Smooth muscle cell (in vitro differentiated cells): ENCODE measurements around the gene ALDOB. TPM values are rescaled to one million over a fixed set of nuclear protein-coding genes. Genes with fewer than 3 reads are reported as not detected.

Experiments
- DNase-seq: peaks from one replicate; lab custom pipeline; 2025; ENCODE audit not compliant: unreplicated experiment; lab: John Stamatoyannopoulos, UW
- H2AFZ ChIP-seq: fragments of 200-600 bp; sonication (generic); 2 replicates; pipeline ENCODE4 v1.6.0; 2016; ENCODE audit warnings: antibody characterized with exemption, low read depth, mild to moderate bottlenecking
- H3F3A ChIP-seq: fragments of 200-600 bp; sonication (generic); 2 replicates; pipeline ENCODE4 v1.6.0; 2017; ENCODE audit warnings: antibody characterized with exemption, low read depth
- H3K27ac ChIP-seq: fragments of 200-600 bp; sonication (generic); 2 replicates; pipeline ENCODE4 v1.5.1; 2016; ENCODE audit warnings: low read depth, mild to moderate bottlenecking
- H3K27me3 ChIP-seq: fragments of 200-600 bp; sonication (generic); 2 replicates; pipeline ENCODE4 v1.6.1; 2016; ENCODE audit warnings: low read depth, mild to moderate bottlenecking
- H3K36me3 ChIP-seq: fragments of 200-600 bp; sonication (generic); 2 replicates; pipeline ENCODE4 v1.5.1; 2016; ENCODE audit warnings: low read depth
- H3K4me1 ChIP-seq: fragments of 200-600 bp; sonication (generic); 2 replicates; pipeline ENCODE4 v1.5.1; 2016; ENCODE audit warnings: low read depth
- H3K4me2 ChIP-seq: fragments of 200-600 bp; sonication (generic); 2 replicates; pipeline ENCODE4 v1.6.0; 2016; ENCODE audit warnings: mild to moderate bottlenecking
- H3K4me3 ChIP-seq: fragments of 200-600 bp; sonication (generic); 2 replicates; pipeline ENCODE4 v1.5.1; 2016; ENCODE audit warnings: mild to moderate bottlenecking
- H3K79me2 ChIP-seq: fragments of 200-600 bp; sonication (generic); 2 replicates; pipeline ENCODE4 v1.6.0; 2016; ENCODE audit warnings: low read depth, mild to moderate bottlenecking
- H3K9ac ChIP-seq: fragments of 200-600 bp; sonication (generic); 2 replicates; pipeline ENCODE4 v1.6.0; 2016; ENCODE audit warnings: low read depth
- H3K9me3 ChIP-seq: fragments of 200-600 bp; sonication (generic); replicated peaks from 2 replicates; pipeline ENCODE4 v1.5.1; 2016; ENCODE audit warnings: low read depth
- H4K20me1 ChIP-seq: fragments of 200-600 bp; sonication (generic); 2 replicates; pipeline ENCODE4 v1.6.0; 2016; ENCODE audit warnings: low read depth
- WGBS: methylation state at CpG from one replicate; pipeline ENCODE4 v1.1.7; 2016; ENCODE audit warnings: low lambda C conversion rate; 5-methylcytosine and 5-hydroxymethylcytosine counted together
- polyA plus RNA-seq: library from polyadenylated mRNA; unstranded; fragments of >200 nt; fragmentation: Nextera tagmentation; extraction: Ambion mirVana; gene quantifications from 2 replicates; pipeline ENCODE4 v1.2.1, GENCODE V29; 2016
- total RNA-seq: library from RNA; depleted of rRNA; stranded (reverse); fragments of >200 nt; gene quantifications from 2 replicates; pipeline ENCODE4 v1.2.3, GENCODE V29; 2014
- TF ChIP-seq, protein P1 (sequence below): fragments of 200-600 bp; sonication (generic); IDR thresholded peaks from 2 replicates; pipeline ENCODE4 v1.5.1; 2017; ENCODE audit warnings: borderline replicate concordance, mild to moderate bottlenecking, antibody characterized with exemption; ENCODE audit not compliant: insufficient read depth, poor library complexity, severe bottlenecking

Gene ALDOB
- total and polyA plus RNA-seq, 2 experiments from 2014 or later, result not detected

DNA sequence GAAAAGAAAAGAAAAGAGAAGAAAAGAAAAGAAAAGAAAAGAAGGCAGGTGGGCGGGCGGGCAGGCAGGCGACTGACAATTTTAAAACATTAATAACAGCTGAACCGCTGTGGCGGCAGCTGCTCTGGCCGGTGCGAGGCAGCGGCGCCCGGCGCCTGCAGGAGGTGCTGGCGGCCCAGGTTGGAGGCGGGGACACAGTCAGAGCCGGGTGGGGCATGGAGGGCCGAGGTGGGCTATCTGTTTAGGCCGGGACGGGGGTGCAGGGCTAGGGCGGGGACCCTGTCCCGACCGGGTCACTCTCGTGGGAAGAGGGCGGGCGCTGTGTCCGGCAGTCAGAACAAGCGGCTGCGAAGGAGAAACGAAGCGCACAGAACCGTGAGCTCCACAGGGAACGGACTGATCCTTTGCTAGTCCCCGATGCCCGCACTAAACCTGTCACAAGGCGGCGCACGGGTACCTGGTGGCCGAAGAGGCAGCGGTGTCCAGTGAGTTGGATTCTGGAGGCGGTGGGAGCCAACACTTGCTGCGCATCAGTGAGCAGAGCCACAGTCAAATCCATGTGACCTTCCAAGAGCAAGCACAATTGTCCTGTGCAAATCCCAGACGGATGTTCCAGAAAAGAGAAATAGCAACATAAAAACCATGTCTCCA is 13.6 kb upstream of the ALDOB start:
- no peaks in the 10 kb centered on the region for H3K27me3 ChIP-seq
- no peaks in the 10 kb centered on the region for H3K4me1 ChIP-seq
- H3K4me2 ChIP-seq, result peak overlapping the region; percentile 91
- no peaks in the 10 kb centered on the region for H3K79me2 ChIP-seq
- DNase-seq, result peak; percentile 24
- no peak overlapping the region for H3K27ac ChIP-seq
- no peaks in the 10 kb centered on the region for H3K9me3 ChIP-seq
- H3K9ac ChIP-seq, result no peak overlapping the region
- no peaks in the 10 kb centered on the region for H4K20me1 ChIP-seq
- no peaks in the 10 kb centered on the region for H3F3A ChIP-seq
- H2AFZ ChIP-seq, result peak overlapping the region; percentile 91
- no peaks in the 10 kb centered on the region for H3K36me3 ChIP-seq
- peak overlapping the region; percentile 78 for H3K4me3 ChIP-seq
- TF ChIP-seq, protein P1, sequence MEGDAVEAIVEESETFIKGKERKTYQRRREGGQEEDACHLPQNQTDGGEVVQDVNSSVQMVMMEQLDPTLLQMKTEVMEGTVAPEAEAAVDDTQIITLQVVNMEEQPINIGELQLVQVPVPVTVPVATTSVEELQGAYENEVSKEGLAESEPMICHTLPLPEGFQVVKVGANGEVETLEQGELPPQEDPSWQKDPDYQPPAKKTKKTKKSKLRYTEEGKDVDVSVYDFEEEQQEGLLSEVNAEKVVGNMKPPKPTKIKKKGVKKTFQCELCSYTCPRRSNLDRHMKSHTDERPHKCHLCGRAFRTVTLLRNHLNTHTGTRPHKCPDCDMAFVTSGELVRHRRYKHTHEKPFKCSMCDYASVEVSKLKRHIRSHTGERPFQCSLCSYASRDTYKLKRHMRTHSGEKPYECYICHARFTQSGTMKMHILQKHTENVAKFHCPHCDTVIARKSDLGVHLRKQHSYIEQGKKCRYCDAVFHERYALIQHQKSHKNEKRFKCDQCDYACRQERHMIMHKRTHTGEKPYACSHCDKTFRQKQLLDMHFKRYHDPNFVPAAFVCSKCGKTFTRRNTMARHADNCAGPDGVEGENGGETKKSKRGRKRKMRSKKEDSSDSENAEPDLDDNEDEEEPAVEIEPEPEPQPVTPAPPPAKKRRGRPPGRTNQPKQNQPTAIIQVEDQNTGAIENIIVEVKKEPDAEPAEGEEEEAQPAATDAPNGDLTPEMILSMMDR, result peak; percentile 61
- 2% methylated on average over 28 of the region's 40 CpGs for WGBS

DNA sequence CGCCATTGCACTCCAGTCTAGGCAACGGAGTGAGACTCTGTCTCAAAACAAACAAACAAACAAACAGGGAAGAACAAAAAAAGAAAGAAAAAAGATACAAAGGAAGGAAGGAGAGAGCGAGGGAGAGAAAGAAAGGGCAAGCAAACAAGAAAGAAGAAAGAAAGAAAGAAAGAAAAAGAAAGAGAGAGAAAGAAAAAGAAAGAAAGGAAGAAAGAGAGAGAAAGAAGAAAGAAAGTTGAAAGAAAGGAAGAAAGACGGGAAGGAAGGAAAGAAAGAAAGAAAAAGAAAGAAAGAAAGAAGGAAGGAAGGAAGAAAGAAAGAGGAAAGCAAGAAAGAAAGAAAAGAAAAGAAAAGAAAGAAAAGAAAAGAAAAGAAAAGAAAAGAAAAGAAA is 13.1 kb upstream of the ALDOB start:
- no peaks in the 10 kb centered on the region for H3K9me3 ChIP-seq
- H4K20me1 ChIP-seq, result no peaks in the 10 kb centered on the region
- H3K4me2 ChIP-seq, result peak overlapping the region; percentile 91
- peak overlapping the region; percentile 78 for H3K4me3 ChIP-seq
- 52% methylated on average over 4 of the region's 4 CpGs for WGBS
- no peaks in the 10 kb centered on the region for H3K79me2 ChIP-seq
- H3K36me3 ChIP-seq, result no peaks in the 10 kb centered on the region
- no peaks in the 10 kb centered on the region for H3K4me1 ChIP-seq
- H3K9ac ChIP-seq, result no peak overlapping the region
- no peak overlapping the region for H3K27ac ChIP-seq
- no peaks in the 10 kb centered on the region for H3K27me3 ChIP-seq
- H3F3A ChIP-seq, result no peaks in the 10 kb centered on the region
- DNase-seq, result no peak
- TF ChIP-seq, protein P1, result no peak
- peak overlapping the region; percentile 91 for H2AFZ ChIP-seq

DNA sequence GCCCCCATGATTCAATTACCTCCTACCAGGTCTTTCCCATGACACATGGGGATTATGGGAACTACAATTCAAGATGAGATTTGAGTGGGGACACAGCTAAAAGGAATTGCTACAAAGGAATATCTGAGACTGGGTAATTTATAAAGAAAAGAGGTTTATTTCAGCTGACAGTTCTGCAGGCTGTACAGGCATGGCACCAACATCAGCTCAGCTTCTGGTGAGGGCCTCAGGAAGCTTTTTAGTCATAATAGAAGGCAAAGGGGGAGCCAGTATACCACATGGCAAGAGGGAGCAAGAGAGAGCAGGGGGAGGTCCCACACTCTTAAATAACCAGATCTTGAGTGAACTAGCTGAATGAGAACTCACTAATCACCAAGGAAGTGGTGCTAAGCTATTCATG is 11.2 kb upstream of the ALDOB start:
- Histone ChIP-seq H3K79me2 (no peaks in the 10 kb centered on the region), H3K4me2 (no peak overlapping the region), H3K27me3 (no peaks in the 10 kb centered on the region), H3K9me3 (no peaks in the 10 kb centered on the region), H3K4me3 (no peak overlapping the region), H4K20me1 (no peaks in the 10 kb centered on the region), H3F3A (no peaks in the 10 kb centered on the region), H3K27ac (no peak overlapping the region), H2AFZ (no peak overlapping the region), H3K4me1 (no peaks in the 10 kb centered on the region), H3K36me3 (no peaks in the 10 kb centered on the region), H3K9ac (no peak overlapping the region)
- DNase-seq, result no peak
- TF ChIP-seq, protein P1, result no peak

DNA sequence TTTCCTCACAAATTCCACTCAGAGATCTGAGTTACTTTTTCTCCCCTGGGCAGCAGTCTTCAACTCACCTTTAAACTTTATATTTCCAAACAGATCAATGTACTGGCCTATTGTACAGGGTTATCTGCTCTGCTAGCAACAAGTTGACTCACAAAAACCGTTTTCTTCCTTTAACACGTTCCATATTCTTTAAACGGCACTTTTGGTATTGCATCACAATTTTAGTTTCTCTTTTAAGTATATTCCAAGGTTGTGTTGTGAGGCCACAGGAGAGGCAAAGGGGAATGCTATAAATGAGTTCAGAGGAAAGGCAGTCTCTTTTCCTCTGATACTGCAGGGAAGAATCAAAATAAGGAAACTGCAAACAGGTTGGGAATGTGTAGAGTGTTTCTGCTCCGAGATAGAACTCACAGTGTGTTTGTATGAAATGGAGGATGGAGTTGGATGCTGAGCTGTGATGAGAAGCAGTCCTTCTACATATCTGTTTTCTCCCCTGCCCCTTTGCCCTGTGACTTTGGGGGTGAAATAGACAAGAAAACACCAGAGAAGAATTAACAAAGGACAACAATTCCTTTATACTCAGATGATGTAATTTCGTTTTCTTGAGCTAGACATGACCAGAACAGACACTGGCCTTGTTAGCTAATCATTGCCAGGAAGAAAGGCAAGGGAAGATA is 9.9 kb upstream of the ALDOB start:
- H3K4me1 ChIP-seq, result no peaks in the 10 kb centered on the region
- H3K27ac ChIP-seq, result no peak overlapping the region
- H3K9me3 ChIP-seq, result no peaks in the 10 kb centered on the region
- TF ChIP-seq, protein P1, result no peak
- no peaks in the 10 kb centered on the region for H4K20me1 ChIP-seq
- WGBS, result 83% methylated on average over 5 of the region's 5 CpGs
- no peak overlapping the region for H3K4me3 ChIP-seq
- H3F3A ChIP-seq, result no peaks in the 10 kb centered on the region
- H3K27me3 ChIP-seq, result no peaks in the 10 kb centered on the region
- no peak for DNase-seq
- H3K4me2 ChIP-seq, result no peak overlapping the region
- no peaks in the 10 kb centered on the region for H3K36me3 ChIP-seq
- no peaks in the 10 kb centered on the region for H3K79me2 ChIP-seq
- no peak overlapping the region for H3K9ac ChIP-seq
- no peak overlapping the region for H2AFZ ChIP-seq
